HG03060 (cell line): ENCODE results near the gene ADIRF.
"Not testable (repeated sequence)": the region's sequence is repeated elsewhere in the genome, so short reads cannot be mapped to it uniquely, and the experiment has no call there.

Experiments
- ATAC-seq: cut with Tn5 transposase; IDR thresholded peaks from one replicate; pipeline ENCODE4 v1.9.1; 2021; ENCODE audit warnings: low read depth, moderate number of reproducible peaks; ENCODE audit not compliant: unreplicated experiment

ADIRF gene

DNA sequence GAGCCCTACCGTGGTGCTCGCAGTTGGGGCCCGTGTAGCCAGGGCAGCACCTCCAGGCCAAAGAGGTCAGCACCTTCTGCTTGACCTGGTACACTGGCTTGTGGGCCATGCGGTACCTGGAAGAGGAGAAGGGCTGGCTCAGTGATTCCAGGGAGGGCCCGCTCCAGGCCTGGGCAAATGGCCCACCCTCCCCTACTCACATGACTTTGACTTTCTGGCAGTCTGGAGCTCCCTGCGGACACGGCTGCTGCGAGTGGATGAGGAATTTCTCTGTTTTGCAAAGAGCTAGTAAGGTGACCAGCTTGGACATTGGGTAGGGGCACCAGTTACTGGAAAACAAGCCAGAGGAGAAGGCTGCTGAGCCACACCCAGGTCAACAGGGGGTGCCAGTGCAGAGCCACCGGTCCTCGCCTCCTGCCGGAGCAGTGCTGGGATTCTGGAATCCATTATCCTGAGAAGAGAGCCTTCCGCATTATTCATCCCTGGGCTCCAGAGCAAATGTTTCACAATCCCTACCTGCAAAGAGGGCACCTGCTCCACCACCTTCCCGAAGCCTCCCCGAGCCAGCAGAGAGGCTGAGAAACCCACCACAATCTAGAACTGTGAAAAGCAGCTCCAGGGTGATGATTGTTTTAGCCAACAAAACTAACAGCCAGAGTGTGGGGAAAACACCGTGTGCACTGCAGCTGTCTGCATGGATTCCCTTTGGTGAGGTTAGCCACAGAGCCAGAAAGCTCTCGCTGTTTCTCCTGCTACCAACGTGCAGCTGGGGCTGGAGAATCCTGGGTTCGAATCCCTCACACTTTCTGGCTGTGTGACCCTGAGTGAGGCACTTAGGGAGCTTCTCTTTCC is 22.7 kb upstream of the ADIRF start:
- no peak for ATAC-seq

DNA sequence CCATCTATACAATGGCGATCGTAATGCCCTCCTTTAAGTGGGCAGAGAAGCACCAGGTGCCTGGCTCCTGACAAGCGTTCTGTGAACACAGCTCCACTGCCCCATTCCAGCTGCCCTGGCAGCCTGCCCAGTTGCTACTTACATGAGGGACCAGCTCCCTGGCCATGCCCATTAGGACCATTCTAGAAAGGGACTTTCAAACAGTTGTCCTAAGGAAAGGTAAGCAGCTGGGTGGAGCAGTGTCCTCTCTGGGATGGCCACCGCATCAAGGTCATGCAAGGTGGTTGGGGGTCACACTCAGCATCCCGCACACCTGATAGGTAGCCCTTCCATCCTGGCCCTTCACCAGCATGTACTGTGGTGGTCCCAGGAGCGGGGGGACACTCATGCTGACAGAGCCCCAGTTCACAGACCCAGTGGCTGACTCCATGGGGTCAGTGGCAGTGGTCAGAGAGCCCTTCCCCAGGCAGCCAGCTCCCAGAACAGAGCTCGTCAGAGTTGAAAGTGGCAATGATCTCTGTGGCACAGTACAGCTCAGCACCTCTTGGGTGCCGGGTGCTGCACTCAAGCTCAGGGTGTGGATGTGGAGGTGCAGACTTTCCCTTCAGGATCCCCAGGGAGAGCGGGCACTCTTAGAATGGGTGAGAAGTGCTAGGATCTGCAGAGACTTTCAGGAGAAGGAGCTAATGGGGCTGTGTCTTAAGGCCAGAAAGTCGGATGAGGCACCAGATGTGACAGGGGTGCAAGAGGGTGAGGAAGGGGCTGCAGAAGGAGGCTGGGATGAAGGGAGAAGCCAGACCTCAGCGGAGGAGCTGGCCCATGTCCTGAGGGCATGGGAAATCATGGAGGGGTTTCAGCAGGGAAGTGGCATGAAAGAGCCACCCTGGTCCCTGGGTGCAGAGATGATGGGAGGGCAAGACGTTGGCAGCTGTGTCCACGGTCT is 21.8 kb upstream of the ADIRF start:
- no peak for ATAC-seq

DNA sequence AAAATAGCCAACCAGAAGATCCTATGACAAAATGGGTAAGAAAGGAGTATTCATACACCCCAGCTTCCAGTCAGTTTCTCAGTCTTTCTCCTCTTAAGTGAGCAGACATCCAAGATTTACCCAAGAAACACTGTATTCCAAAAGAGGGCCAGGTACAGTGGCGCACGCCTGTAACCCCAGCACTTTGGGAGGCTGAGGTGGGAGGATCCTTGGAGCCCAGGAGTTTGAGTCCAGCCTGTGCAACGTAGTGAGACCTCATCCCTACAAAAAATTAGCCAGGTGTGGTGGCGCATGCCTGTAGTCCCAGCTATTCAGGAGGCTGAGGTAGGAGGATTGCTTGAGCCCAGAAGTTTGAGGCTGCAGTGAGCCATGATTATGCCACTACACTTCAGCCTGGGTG is 20.5 kb upstream of the ADIRF start:
- ATAC-seq, result not testable (repeated sequence)

DNA sequence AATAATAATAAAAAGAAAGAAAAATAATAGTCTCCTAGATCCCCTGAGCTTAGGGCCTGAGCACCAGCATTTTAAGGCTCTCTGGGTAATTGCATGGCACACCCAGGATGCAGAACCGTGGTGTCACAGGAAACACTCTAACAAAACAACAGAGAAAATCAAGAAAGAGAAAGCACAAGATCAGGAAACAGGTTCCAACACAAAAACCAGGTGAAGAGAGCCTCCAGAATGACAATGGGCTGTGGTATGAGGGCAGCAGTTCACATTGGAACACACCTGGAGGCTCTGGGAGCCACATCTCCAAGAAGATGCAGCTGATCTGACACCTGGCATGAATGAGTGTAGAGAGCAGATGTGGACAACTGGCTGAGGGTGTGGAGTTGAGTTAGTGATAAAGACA is 17.9 kb upstream of the ADIRF start:
- ATAC-seq, result no peak

DNA sequence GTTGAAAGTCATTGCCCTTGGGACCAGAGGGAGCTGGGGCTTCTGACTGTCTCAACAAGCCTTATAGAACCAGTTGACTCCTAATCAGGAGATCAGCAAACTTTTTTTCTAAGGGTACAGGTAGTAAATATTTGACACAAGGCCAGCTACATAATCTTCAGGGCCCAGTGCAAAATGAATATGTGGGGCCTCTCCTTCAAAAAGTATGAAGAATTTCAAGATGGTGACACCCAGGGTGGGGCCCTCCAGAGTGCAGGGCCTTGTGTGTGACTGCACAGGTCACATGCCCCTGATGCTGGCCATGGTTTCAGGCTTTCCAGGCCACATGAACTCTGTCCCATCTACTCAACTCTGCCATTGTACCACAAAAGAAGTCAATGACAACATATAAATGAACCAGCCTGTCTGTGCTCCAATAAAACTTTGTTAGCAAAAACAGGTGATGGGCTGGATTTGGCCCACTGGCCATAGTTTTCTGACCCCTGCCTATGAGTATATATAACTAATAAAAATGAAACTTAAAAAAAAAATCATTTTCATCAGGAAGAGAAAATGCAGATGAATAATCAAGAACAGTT is 17.0 kb upstream of the ADIRF start:
- no peak for ATAC-seq

DNA sequence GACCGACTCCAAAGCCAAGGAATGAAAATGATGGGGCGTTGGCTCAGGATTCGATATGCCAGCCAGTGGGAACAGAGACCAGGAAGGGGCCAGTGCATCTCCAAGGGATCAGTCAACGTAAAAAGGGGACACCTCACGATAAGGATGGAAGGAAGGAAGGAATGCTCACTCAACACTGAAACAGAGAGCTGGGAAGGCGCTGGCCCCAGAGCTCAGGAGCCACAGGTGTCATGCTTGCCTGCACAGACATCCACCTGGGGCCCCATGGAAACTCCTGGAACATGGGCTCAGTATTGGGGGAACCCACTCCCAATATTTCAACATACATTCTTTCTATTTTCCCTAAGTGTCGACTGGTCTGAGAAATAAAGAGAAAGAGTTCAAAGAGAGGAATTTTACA is 16.2 kb upstream of the ADIRF start:
- no peak for ATAC-seq

DNA sequence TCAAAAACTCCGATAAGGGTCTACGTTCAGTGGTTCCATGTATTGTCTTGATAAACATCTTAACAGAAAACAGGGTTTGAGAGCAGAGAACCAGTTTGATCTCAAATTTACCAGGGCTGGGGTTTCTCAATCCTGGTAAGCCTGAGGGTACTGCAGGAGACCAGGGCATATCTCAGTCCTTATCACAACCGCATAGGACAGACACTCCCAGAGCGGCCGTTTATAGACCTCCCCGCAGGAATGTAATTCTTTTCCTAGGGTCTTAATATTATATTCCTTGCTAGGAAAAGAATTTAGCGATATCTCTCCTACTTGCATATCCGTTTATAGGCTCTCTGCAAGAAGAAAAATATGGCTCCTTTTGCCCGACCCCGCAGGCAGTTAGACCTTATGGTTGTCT is 15.6 kb upstream of the ADIRF start:
- not testable (repeated sequence) for ATAC-seq

DNA sequence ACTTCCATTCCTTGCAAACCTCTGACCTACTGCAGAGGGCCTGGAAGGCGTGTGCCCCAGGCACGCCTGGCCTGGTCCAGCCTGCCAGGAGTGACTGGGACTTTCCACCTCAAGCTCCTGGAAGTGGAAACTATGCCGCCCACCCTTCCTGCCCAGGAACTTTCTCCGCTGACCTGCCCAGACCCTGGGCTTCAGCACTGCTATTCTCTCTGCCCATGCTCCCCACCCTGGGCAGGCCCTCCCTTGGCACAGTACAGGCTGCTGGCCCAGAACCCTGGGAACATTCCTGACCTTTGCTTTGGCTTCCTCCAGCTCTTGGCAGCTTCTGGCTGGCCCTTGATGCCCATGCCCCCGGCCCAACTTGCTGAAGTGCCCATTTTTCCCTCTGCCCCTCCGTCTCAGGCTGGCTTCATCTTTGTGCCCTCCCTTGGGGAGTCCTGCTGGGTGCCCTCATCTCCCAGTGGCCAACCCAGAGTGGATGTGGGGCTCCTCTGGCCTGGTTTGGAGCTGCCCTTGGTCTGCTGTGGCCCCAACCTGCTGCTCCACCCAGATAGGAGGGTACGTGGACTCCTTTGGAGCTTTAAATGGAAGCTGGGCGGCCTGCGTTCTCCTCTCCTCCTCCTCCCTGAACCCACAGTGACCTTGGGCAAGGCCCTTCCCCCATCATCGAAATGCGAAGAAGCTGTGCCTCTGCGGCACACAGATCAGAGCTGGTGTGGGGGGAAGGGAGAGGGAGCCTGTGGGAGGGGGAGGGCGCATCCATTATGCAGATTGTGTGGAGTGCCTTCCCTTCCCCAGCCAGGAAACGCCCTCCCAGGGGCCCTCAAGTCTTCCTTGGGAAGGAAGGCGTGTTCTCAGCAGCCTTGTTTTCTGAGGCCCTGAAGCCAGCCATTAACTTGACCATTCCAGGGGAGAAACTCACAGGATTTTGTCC is 14.3 kb upstream of the ADIRF start:
- no peak for ATAC-seq

DNA sequence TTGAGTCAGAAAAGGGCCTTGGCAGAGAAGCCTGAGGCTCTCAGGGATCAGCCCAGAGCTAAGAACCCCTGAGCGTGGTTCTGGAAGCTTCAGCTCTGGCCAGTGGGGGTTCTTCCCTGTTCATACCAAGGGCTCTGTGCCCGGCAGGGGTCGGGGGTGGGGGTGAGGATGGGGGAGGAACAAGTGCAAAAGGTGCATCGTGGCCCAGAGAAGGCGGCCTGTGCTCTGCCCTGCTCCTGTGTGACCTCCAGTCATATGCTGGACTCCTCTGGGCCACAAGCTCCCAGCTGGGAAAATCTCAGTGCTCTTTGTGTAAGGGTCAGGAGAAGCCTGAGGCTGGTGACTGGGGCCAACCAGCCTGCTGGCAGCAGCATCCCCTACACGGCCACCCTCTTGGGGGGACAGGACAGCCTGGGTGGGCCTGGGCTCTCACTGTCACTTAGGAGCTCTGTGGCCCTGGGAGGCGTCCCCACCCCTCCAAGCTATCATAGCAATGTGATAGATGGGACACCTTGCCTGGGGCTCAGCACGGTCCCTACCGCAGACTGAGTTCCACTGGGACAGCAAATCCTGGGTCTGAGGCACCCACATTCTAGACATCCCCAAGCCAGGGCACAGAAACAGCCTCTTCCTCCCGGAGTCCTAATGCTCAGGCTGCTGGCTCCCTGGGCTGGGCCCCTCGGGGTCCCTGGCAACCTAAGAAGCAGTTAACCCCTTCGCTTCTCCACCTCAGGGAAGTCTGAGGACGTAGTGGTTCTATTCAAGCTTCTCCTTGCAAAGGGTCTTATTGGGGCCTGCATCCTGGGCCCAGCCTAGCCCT is 13.4 kb upstream of the ADIRF start:
- ATAC-seq, result no peak

DNA sequence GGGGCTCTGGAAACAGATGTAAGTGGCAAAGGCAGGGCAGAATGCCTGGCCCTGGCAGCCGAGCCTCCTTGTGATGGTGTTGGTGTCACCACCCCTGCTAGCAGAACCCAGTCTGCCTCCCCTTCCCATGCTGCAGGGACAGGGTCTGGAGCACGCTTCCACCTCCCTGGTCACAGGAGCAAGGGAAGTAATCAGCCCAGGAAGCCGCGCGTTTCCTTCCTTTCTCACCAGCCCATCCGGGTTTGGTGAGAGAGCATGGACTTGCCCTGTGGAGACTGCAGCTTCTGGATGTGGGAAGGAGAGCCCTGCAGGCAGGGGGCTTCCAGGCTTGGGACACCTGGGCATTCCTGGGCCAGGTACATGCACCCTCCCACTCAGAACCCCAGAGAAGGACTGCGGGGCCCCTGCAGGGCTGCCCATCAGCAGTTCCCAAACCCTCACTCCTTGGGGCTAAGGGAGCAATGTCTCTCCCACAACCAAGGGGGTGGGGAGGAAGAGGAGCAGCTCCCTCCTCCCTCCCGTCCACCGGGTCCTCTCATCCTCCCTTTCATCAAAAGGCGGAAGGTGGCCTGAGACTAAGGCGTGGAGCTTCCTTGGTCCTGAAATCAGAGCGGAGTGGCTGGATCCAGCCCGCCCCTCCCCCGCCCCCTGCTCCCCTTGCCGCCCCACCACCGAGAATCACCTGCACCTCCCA is 12.6 kb upstream of the ADIRF start:
- no peak for ATAC-seq

DNA sequence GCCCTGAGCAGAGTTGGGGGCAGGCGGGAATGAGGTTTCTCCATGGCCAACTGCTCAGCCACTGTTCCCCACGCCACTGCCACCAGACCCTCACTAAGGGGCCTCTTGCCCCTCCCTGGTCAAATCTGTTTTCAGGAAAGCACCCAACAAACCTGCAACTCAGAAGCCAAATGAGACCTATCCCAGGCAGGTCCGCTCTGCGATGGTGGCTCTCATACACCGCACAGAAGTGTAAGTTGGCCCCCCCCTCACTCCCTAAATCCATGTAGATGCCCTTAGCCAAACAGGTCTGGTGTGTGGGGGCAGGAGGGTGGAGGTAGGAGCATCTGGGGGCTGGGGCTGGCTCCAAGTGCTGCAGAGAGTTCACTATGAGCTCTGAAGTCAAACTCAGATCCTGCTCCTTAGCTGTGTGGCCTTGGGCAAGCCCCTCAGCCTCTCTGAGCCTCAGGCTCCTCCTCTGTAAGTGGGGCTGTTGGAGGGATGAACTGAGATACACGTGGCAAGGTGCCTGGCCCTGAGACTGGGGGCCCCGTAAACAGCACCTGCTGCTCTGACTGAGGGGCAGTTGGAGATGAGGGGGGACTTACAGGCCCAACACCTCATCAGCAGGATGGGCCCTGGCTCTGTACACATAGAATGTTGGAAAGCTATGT is 12.0 kb upstream of the ADIRF start:
- ATAC-seq, result no peak

DNA sequence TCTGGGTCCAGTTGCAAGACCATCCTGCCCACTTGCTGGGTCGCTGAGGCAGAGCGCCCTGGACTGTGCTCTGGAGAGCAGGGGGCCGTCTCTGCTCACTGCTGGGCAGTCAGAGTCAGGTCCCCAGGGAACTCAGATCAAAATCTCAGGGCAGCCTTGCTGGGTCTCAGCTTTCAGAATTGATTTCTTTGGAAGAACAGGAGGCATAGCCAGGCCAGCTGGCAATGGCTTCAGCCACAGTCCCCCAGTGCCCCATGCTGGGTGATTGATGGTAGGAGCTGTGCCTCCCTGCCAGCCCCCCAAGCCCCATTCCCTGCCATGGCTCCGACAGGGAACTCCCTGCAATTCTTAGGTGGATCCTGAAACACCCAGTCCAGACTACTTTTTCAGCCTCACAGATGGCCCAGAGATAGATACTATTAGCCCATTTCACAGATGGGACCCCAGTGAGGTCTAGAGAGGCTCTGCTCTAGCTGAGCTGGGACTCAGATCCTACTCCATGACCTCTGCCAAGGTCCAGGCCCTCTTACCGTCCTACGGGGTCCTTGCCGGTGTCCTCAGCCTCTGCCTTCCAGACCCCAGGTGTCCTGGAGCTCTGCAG is 11.3 kb upstream of the ADIRF start:
- no peak for ATAC-seq

DNA sequence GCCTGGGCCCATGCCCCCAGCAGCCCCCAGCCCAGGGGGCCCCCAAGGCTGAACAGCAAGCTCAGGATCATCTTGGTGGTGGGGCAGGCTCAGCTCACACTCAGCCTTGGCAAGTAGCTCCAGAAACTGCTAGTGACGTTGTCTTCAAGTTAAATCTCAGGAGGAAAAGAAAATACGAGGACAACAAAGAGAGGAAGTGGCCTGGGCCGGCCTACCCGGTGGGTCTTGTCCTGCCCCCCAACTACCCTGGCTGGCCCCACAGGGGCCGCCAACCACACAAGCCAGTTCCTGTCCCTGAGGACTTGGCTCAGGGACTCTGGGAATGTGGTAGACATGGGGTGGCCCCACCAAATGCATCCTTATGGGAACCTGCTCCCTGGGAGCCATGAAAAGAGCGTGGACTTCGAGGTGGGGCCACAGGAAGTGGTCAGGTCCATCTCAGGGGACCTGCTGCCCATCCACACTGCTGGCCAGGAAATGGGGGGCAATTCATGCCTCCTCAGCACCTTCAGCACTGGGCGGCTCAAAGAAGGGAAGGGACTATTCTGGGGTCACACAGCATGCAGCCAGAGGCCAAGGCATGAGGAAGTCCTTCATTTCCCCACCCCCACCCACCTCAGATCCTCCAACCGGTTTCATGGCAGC is 10.7 kb upstream of the ADIRF start, which contains the start of gene MMRN2:
MMRN2 (minus strand) TSS at position 145 of the 645 bp plus-strand sequence; CDS start at position 71, 74 bp downstream.
- ATAC-seq, result no peak

DNA sequence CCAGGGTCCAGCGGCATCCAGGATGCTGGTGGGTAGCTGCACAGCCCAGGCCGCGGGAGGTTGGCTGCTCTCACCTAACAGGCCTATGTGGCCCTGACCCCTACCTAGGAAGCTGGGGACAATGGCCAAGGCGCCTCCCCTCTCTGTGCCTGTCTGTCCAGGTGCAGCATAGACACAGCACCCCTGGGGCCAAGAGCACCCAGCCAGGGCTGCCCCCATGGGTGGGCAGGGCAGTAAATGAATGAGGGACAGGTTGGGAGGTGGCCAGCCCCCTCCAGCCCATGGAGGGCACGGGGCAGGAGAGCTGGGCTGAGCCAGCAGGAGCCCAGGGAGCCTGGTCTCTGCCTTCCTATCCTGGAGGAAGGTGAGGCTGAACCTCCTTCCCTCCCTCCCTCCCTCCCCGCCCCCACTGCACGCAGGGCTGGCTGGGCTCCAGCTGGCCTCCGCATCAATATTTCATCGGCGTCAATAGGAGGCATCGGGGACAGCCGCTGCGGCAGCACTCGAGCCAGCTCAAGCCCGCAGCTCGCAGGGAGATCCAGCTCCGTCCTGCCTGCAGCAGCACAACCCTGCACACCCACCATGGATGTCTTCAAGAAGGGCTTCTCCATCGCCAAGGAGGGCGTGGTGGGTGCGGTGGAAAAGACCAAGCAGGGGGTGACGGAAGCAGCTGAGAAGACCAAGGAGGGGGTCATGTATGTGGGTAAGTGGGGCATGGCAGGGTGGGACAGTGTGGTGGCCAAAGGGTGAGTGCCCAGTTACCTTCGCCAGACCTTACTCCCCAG is 10.0 kb upstream of the ADIRF start, which contains the start of gene SNCG:
SNCG (plus strand) TSS at position 484 of the 785 bp plus-strand sequence; CDS start at position 583, 99 bp downstream.
- ATAC-seq, result no peak

DNA sequence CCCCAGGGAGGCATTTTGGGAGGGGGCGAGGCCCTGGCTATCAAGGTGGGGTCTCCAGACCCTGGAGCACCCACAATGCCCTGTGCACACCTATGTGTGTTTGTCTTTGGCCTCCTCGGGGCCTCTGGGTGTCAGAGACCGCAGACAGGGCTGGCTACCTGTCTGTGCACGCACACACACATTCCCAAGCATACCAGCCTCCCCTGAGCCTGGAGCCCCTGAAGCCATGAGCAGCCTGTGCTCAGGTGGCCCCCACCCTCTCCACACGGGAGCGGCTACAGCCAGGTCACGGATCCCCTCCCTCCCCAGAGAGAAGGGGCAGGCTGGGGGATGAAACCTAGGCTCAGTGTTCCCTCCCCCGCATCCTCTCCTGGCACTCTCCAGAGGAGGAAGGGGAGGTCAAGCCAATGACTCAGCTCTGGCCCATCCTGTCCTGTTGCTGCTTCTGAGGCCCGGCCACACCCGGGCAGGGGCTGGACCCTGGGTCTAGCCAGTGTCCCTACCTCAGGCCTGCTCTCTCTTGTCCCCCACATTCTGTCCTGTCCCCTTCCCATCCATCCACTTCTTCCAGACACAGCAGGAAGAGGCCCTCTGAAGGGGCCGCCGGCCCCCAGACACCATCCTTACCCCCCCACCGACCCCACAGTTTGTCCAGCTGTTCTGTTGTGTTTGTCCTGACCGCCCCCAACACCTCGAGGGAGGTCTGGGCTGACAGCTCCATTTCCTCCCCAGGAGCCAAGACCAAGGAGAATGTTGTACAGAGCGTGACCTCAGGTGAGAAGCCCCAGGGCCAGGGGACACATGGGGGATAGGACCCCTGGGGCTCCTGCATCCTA is 9.2 kb upstream of the ADIRF start:
- ATAC-seq, result no peak

DNA sequence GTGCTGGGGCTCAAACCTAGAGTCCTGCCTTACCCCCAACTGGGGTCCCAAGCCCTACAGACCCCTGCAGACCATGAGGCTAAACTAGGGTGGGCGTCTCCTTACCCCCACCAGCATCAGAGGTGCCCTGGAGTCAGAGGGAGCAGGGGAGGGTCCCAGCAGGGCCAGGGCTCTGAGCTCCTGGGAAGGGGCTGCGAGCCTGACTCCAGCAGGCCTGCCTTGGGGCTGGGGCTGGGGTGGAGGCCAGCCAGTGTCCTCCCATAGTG is 8.6 kb upstream of the ADIRF start:
- ATAC-seq, result no peak
